Skeletal muscle tissue (tissue), 4 donors: Measurements from ENCODE around the gene CACNA2D4. TPM values are rescaled to one million over a fixed set of nuclear protein-coding genes. Genes with fewer than 3 reads are reported as not detected.

Experiments
- H3K27ac ChIP-seq: one replicate; pipeline ENCODE4 v1.7.0; 2013; ENCODE audit warnings: mild to moderate bottlenecking, low read depth, low read length, inconsistent platforms
- H3K27me3 ChIP-seq, 3 donors: one replicate each; pipeline ENCODE4 v1.7.0; 2013; ENCODE audit warnings: low read length in 3 of 3; ENCODE audit not compliant: control insufficient read depth in 3 of 3, insufficient read depth in 3 of 3
- H3K36me3 ChIP-seq, 3 donors: one replicate each; pipeline ENCODE4 v1.7.0; 2013; ENCODE audit warnings: low read length in 3 of 3; ENCODE audit not compliant: control insufficient read depth in 3 of 3, insufficient read depth in 3 of 3
- H3K4me1 ChIP-seq, 3 donors: one replicate each; pipeline ENCODE4 v1.7.0; 2013; ENCODE audit warnings: low read length in 3 of 3, mild to moderate bottlenecking in 3 of 3; ENCODE audit not compliant: control insufficient read depth in 3 of 3, insufficient read depth in 3 of 3
- H3K4me3 ChIP-seq, 3 donors: one replicate each; pipeline ENCODE4 v1.7.0; 2013; ENCODE audit warnings: low read length in 3 of 3
- H3K9ac ChIP-seq, 3 donors: one replicate each; pipeline ENCODE4 v1.7.0; 2013; ENCODE audit warnings: low read length in 3 of 3, mild to moderate bottlenecking in 3 of 3, moderate library complexity in 2 of 3, low read depth in 1 of 3
- H3K9me3 ChIP-seq, 3 donors: one replicate each; pipeline ENCODE4 v1.7.0; 2013; ENCODE audit warnings: low read length in 3 of 3; ENCODE audit not compliant: control insufficient read depth in 3 of 3
- total RNA-seq: library from RNA; depleted of rRNA; stranded (reverse); fragments of >200 nt; gene quantifications from one replicate; pipeline ENCODE4 v1.2.3, GENCODE V29; 2014
- donor health status: Osteomylitis.

CACNA2D4 gene
- total RNA-seq, 1 donor from 2014 or later: 0.52 TPM

DNA sequence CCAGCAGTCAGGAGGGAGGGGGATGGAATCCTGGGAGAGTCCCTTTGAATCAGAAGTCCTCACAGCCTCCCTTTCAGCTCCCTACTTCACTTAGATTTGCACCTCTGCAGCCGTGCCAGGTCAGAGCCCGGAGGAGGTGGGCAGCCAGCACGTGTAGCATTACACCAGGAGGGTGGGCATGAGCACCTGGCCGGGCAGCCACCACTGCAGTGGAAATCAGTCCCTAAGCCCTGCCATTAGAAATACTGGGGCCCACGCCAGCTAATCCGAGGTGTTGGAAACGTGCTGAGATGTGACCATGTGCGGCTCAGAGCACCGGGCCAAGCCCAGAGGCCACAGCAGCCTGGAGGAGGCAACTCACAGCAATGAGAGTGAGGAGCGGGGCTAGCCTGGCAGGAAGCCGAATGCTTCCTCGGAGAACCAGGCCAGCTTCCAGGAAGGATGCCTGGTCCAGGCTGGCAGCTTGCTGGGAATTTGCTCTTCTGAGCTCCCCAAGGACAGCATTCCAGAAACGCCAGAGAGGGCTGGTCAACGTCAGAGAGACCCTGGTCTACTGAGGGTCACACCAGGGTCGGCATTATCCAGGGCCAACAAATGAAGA lies 9.4 kb upstream of the CACNA2D4 start:
- Histone ChIP-seq H3K27ac (no peak overlapping the region), H3K4me1 (peaks cover 32 to 58% (median 45%) of the 10 kb centered on the region in 3 donors)

DNA sequence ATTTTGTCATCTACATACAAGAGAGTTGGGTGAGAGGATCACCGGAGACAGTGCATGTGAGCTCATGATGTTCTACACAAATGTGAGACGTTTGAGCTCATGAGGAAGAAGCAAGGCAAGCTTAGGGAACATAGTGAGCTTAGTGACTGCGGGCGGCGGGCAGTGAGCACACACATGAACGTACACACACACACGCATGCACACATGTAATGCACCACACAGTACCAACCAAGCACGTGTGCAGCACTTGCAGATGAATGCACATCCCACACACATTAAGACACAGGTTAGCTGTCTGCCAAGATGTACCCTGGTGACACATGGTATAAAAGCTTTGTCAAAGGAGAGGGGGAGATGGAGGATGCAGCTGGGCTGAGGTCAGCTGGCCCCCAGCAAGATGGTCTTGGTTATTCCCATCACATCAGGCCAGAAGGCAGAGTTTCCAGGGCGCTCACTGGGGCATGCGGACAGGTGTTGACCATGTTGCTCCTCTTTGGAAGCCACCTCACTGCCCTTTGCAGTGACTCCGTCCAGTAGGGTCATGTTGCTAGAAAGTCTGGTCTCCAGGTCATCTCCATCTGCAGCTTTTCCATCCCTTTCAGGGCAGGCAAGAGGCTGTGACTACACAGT lies 8.7 kb upstream of the CACNA2D4 start:
- Histone ChIP-seq H3K9ac (no peak overlapping the region), H3K4me1 (peaks cover 25 to 52% (median 38%) of the 10 kb centered on the region in 3 donors), H3K4me3 (no peak overlapping the region), H3K27ac (no peak overlapping the region), H3K27me3 (peaks cover 5 to 24% (median 7%) of the 10 kb centered on the region in 3 donors), H3K9me3 (no peaks in the 10 kb centered on the region), H3K36me3 (no peaks in the 10 kb centered on the region)

More for the DNA sequence above, 9.4 kb upstream of the CACNA2D4 start:
- Histone ChIP-seq H3K36me3 (no peaks in the 10 kb centered on the region), H3K4me3 (no peak overlapping the region), H3K9me3 (no peaks in the 10 kb centered on the region), H3K27me3 (peaks cover 5 to 18% (median 5%) of the 10 kb centered on the region in 3 donors), H3K9ac (no peak overlapping the region)

DNA sequence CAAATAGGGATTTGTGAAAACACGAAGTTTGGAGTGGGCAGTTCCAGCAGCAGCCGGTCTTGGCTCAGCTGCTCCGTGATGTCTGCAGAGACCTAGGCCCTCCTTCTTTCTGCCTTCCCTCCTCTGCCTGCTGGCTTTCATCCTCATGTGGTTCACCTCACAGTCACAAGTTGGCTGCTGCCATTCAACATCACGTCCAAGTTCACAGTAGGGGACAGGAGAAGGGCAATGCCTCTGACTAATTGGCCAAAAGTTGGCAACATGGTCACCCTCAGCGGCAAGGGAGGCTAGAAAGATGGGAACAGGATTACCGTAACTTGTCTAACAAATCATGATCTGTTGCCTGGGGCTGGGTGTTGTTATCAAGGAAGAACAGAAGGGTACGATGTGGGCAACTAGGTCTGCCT lies 7.8 kb upstream of the CACNA2D4 start:
- H3K36me3 ChIP-seq: no peaks in the 10 kb centered on the region
- H3K4me3 ChIP-seq: no peak overlapping the region
- H3K27ac ChIP-seq: no peak overlapping the region
- peak overlapping the region in 1 of 3 donors; percentile 40 for H3K9ac ChIP-seq
- peaks cover 25 to 47% (median 36%) of the 10 kb centered on the region in 3 donors for H3K4me1 ChIP-seq
- H3K27me3 ChIP-seq: peaks cover 5 to 24% (median 7%) of the 10 kb centered on the region in 3 donors
- no peaks in the 10 kb centered on the region for H3K9me3 ChIP-seq

DNA sequence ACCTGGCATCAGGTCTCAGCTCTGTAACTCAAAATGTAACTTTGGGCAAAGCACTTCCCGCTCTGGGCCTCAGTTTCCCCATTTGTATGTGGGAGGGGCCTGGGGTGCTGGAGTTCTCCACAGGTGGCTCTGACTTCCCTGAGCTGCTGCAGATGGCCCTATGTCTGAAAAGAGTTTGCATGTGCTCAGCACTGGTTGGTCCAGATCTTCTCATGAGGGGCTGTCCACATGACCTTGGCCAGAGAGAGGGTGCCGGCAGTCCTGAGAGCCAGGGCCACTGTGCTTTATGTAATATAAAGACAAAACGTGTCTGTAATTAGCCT lies 7.2 kb upstream of the CACNA2D4 start:
- H3K9ac ChIP-seq: peak overlapping the region in 1 of 3 donors; percentile 40
- peaks cover 5 to 24% (median 7%) of the 10 kb centered on the region in 3 donors for H3K27me3 ChIP-seq
- H3K4me1 ChIP-seq: peaks cover 25 to 47% (median 36%) of the 10 kb centered on the region in 3 donors
- H3K9me3 ChIP-seq: no peaks in the 10 kb centered on the region
- no peak overlapping the region for H3K4me3 ChIP-seq
- H3K27ac ChIP-seq: no peak overlapping the region
- H3K36me3 ChIP-seq: no peaks in the 10 kb centered on the region

DNA sequence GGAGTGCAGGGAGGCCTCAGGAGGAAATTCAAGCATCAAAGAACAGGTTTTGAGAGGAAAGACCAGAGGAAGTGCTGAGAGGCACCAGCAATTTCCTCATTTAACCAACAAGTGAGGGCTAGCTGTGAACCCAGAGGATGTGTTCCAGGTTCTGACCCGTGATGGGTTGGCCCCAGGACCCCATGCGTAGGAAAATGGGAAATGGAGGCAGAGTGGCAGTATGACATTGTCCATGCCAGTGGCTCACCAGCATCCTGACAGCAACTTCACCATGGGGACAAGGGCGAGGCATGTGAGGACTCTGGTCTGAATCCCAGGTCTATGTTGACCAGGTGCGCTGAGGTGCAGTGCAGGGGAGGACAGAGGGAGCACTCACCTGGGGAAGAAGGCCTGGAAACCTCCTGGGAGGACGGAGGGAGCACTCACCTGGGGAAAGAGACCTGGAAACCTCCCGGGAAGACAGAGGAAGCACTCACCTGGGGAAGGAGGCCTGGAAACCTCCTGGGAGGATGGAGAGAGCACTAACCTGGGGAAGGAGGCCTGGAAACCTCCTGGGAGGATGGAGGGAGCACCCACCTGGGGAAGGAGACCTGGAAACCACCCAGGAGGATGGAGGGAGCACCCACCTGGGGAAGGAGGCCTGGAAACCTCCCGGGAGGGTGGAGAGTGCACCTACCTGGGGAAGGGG lies 6.7 kb upstream of the CACNA2D4 start:
- H3K36me3 ChIP-seq: no peaks in the 10 kb centered on the region
- H3K27ac ChIP-seq: peak overlapping the region; percentile 11
- peaks cover 5 to 24% (median 7%) of the 10 kb centered on the region in 3 donors for H3K27me3 ChIP-seq
- H3K4me1 ChIP-seq: peaks cover 25 to 47% (median 36%) of the 10 kb centered on the region in 3 donors
- peak overlapping the region in 1 of 3 donors; percentile 31 for H3K4me3 ChIP-seq
- H3K9me3 ChIP-seq: no peaks in the 10 kb centered on the region
- peak overlapping the region; percentile 47 to 52 (median 51) for H3K9ac ChIP-seq

DNA sequence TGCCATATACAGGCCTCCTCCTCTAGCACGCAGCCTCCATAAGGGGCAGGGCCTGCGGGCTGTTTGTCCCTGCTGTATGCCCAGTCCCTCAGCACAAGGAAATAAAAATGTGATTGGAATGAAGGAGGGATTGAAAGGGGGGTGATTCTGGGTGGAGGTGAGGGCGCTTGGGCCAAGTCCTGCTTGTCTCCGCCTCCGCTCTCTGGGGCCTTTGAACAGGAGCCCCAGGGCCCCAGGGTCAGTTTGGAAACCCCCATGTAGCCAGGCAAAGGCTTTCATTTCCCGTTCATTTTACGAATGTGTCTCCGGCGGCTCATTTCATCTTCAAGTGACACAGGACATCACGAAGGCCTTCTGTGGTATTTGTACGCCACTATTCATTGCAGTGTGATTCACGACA lies 4.5 kb upstream of the CACNA2D4 start:
- H3K36me3 ChIP-seq: no peaks in the 10 kb centered on the region
- H3K9ac ChIP-seq: no peak overlapping the region
- peaks cover 37 to 57% (median 49%) of the 10 kb centered on the region in 3 donors for H3K4me1 ChIP-seq
- peaks cover 5 to 18% (median 9%) of the 10 kb centered on the region in 3 donors for H3K27me3 ChIP-seq
- no peak overlapping the region for H3K4me3 ChIP-seq
- H3K27ac ChIP-seq: no peak overlapping the region
- no peaks in the 10 kb centered on the region for H3K9me3 ChIP-seq

DNA sequence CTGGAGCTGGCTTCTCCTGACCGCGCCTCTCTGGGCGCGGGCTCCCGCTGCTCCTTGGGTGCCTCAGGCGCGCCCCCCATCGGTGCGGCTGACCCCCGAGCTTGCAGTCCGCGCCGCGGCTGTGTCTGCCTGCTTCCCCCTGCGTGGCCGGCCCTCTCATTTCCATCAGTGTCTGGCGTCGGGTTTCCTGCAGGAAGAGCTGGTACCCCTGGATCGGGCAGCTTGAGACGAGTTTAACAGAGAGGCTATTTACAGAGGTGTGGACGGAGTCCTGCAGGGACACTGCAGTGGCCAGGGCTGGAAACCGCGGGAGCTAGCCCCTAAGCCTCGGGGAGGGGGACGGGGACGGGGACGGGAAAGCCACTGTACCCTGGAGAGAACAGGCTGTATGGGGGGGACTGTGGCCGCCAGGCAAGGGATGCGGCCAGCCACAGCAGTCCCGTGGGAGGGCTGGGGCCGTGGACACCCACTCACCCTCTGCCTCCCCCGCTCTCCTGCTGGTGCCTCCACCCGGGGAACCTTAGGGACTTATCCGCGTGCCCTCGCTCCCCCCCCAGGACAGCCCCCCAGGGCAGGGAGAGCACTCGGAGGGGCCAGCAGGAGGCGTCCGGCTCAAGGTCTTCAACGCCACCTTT lies 3.7 kb upstream of the CACNA2D4 start:
- Histone ChIP-seq H3K27me3 (peaks cover 3 to 15% (median 9%) of the 10 kb centered on the region in 3 donors), H3K36me3 (no peaks in the 10 kb centered on the region), H3K9ac (no peak overlapping the region), H3K27ac (no peak overlapping the region), H3K9me3 (no peaks in the 10 kb centered on the region), H3K4me1 (peaks cover 39 to 57% (median 50%) of the 10 kb centered on the region in 3 donors), H3K4me3 (no peak overlapping the region)

DNA sequence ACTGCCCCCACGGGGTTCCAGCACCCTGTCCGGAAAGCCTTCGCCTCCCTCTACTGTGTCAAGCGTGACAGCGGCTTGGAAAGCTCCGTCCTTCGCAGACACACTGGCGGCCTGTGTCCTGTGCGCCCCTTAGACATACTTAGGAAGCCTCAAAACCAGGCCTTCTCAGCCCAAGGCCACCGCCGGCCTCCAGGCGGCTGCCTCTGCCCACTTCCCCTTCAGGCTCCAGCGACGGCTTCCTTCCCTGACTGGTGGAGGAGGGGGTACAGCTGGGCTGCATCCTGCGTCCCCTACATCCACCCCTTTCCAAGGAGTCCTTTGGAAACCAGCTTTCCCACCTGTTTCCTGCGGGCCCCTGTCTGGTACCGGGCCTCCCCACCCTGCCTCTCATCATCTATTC lies 2.5 kb upstream of the CACNA2D4 start:
- Histone ChIP-seq H3K9me3 (no peaks in the 10 kb centered on the region), H3K4me3 (no peak overlapping the region), H3K4me1 (peaks cover 37 to 53% (median 41%) of the 10 kb centered on the region in 3 donors), H3K27me3 (peaks cover 0 to 11% (median 9%) of the 10 kb centered on the region in 3 donors), H3K27ac (no peak overlapping the region), H3K36me3 (no peaks in the 10 kb centered on the region), H3K9ac (no peak overlapping the region)

DNA sequence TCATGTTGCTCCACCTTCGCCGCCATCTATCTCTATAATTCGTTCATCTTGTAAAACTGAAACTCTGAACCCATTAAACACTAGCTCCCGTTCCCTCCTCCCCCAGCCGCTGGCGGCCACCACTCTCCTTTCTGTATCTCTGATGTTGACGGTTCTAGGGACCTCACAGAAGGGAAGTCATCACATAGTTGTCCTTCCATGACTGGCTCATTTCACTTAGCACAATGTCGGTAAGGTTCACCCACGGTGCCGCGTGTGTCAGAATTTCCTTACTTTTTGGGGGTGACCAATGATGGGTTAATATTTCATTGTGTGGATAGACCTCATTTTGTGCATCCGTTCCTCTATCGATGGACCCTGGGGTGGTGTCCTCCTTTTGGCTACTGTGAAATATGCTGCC lies 2.0 kb upstream of the CACNA2D4 start:
- no peak overlapping the region for H3K4me3 ChIP-seq
- peaks cover 32 to 47% (median 36%) of the 10 kb centered on the region in 3 donors for H3K4me1 ChIP-seq
- H3K9me3 ChIP-seq: no peaks in the 10 kb centered on the region
- H3K9ac ChIP-seq: no peak overlapping the region
- no peak overlapping the region for H3K27ac ChIP-seq
- H3K36me3 ChIP-seq: no peaks in the 10 kb centered on the region
- peaks cover 0 to 11% (median 8%) of the 10 kb centered on the region in 3 donors for H3K27me3 ChIP-seq
